Tibial artery (tissue), 4 donors: Measurements from ENCODE around the gene DHRS4.
"Not testable (repeated sequence)": the region's sequence is repeated elsewhere in the genome, so short reads cannot be mapped to it uniquely, and the experiment has no call there.

Experiments used
- DNase-seq, 2 donors: peaks; one replicate each; pipeline ENCODE4 v3.0.0-alpha.2; 2019
- H3K27ac ChIP-seq, 2 donors: fragments of 200-600 bp; sonication (generic) in 1 of 2; 1 replicate in 1 of 2; 2 replicates in 1 of 2; pipeline ENCODE4 v1.5.1; 2018 to 2019; ENCODE audit warnings: mild to moderate bottlenecking in 1 of 2
- H3K27me3 ChIP-seq, 2 donors: fragments of 200-600 bp; sonication (generic) in 1 of 2; one replicate each; pipeline versions ENCODE4 v1.5.1 to v1.6.0; 2016 to 2019
- H3K36me3 ChIP-seq, 3 donors: fragments of 200-600 bp; sonication (generic) in 2 of 3; one replicate each; pipeline ENCODE4 v1.5.1; 2016 to 2019; ENCODE audit warnings: mild to moderate bottlenecking in 2 of 3
- H3K4me1 ChIP-seq, 4 donors: fragments of 200-600 bp; sonication (generic) in 2 of 4; 1 replicate in 3 of 4; 2 replicates in 1 of 4; pipeline ENCODE4 v1.5.1; 2016 to 2019
- H3K4me3 ChIP-seq, 2 donors: fragments of 200-600 bp; sonication (generic) in 1 of 2; 1 replicate in 1 of 2; 2 replicates in 1 of 2; pipeline ENCODE4 v1.5.1; 2018 to 2019; ENCODE audit warnings: mild to moderate bottlenecking in 2 of 2
- H3K9me3 ChIP-seq, 3 donors: fragments of 200-600 bp; sonication (generic) in 1 of 3; one replicate each; pipeline ENCODE4 v1.5.1; 2016 to 2019
- CTCF ChIP-seq, 2 experiments: fragments of 200-600 bp in 1 of 2; fragments of 450-650 bp in 1 of 2; IDR thresholded peaks; one replicate each; pipeline ENCODE4 v1.5.1; 2017 to 2019; ENCODE audit warnings: antibody characterized with exemption in 2 of 2, mild to moderate bottlenecking in 1 of 2, moderate library complexity in 1 of 2
- intact Hi-C: fragments of 100-400 bp; cut with DNase I; formaldehyde crosslinking; loops from one replicate; pipeline ENCODE4 v1.15.0; 2023; ENCODE audit warnings: low total_unique reads

The DHRS4 gene

GRCh38 chr14:23951590-23952201, 1.9 kb upstream of the DHRS4 start:
- Histone ChIP-seq H3K9me3 (peaks cover 0 to 3% (median 0%) of the 10 kb centered on the region in 3 donors), H3K27ac (no peak overlapping the region), H3K4me3 (no peak overlapping the region), H3K27me3 (no peaks in the 10 kb centered on the region), H3K36me3 (peaks cover 0 to 6% (median 0%) of the 10 kb centered on the region in 3 donors), H3K4me1 (peaks cover 0 to 31% (median 18%) of the 10 kb centered on the region in 4 donors)
- no peak for DNase-seq
- intact Hi-C loops = no loop called here
- no peak for TF ChIP-seq CTCF (IDR thresholded peaks at IDR 0.05)

DNA sequence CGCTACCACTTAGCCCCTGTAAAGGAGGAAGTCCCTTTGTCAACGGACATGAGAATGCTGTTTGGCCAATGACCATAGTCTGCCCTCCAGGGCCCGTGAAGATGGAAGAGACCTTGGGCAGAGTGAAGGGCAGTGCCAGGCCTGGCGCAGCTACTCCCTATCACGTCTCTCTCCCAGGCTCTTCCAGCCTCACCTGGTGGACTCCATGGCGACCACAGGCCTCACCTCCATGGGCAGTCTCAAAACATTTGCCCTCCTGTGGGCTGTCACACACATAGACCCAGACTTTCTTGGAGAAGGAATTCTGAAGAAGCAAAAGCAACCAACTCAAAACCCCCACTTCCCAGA, 480 bp upstream of the DHRS4 start:
- intact Hi-C loops, DNase-seq, H3K9me3 ChIP-seq, H3K27me3 ChIP-seq, H3K36me3 ChIP-seq: not testable (repeated sequence)
- H3K4me3 ChIP-seq = peak overlapping the region; percentile 62 to 66
- H3K27ac ChIP-seq = peak overlapping the region; percentile 76 to 85
- H3K4me1 ChIP-seq = peaks cover 0 to 31% (median 18%) of the 10 kb centered on the region in 4 donors

DNA sequence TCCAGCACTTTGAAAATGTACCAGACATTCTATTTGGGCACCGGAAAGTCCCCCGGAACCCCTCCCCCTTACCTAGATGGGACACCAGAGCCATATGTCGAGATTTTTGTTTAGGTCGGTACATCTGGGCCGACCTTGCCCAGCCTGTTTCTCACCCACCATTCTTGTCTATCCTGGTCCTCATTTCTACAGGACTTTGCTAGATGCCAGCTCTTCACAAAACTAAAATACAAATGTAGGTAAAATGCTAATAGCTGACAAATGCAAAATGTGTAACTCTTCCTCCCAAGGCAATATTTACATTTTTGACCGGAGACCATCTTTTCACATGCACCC, 677 bp downstream of the DHRS4 start:
- H3K36me3 ChIP-seq, DNase-seq, H3K27me3 ChIP-seq, intact Hi-C loops, H3K9me3 ChIP-seq: not testable (repeated sequence)
- Histone ChIP-seq H3K4me1 (peaks cover 0 to 31% (median 18%) of the 10 kb centered on the region in 4 donors), H3K4me3 (peak overlapping the region; percentile 62 to 66), H3K27ac (peak overlapping the region; percentile 76 to 85)

- H3K36me3 ChIP-seq, H3K9me3 ChIP-seq, H3K27ac ChIP-seq, intact Hi-C loops, H3K4me3 ChIP-seq, DNase-seq, H3K27me3 ChIP-seq: not testable (repeated sequence)
- H3K4me1 ChIP-seq = peaks cover 0 to 31% (median 18%) of the 10 kb centered on the region in 4 donors
Observed at GRCh38 chr14:23954965-23955364, 1.4 kb downstream of the DHRS4 start.

- H3K4me1 ChIP-seq = peaks cover 0 to 31% (median 18%) of the 10 kb centered on the region in 4 donors
- DNase-seq, H3K4me3 ChIP-seq, H3K9me3 ChIP-seq, H3K27ac ChIP-seq, intact Hi-C loops, H3K27me3 ChIP-seq, H3K36me3 ChIP-seq: not testable (repeated sequence)
Observed at GRCh38 chr14:23955811-23956210, 2.2 kb downstream of the DHRS4 start.

- H3K27ac ChIP-seq, intact Hi-C loops: not testable (repeated sequence)
- H3K4me1 ChIP-seq = peaks cover 0 to 15% (median 10%) of the 10 kb centered on the region in 4 donors
Observed at GRCh38 chr14:23957913-23958569, 4.5 kb downstream of the DHRS4 start.

GRCh38 chr14:23960899-23961298, 7.3 kb downstream of the DHRS4 start:
- H3K27ac ChIP-seq = not testable (repeated sequence)

More at GRCh38 chr14:23957913-23958569, 4.5 kb downstream of the DHRS4 start:
- DNase-seq, H3K9me3 ChIP-seq, H3K4me3 ChIP-seq, H3K27me3 ChIP-seq, H3K36me3 ChIP-seq: not testable (repeated sequence)

DNA sequence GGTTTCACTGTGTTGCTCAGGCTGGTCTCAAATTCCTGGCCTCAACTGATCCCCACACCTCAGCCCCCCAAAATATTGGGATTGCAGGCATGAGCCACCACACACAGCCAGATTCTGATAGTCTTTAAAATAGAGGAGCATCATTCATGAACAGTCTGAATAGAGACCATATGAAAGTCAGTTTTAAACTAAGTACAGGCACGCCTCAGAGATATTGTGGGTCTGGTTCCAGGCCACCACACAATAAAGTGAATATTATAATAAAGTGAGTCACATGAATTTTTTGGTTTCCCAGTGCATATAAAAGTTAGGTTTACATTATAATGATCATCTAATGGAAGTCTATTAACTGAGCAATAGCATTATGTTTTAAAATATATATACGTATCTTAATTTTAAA, 8.1 kb downstream of the DHRS4 start:
- H3K27me3 ChIP-seq, H3K36me3 ChIP-seq, H3K27ac ChIP-seq, DNase-seq, H3K4me3 ChIP-seq, intact Hi-C loops, H3K9me3 ChIP-seq, H3K4me1 ChIP-seq: not testable (repeated sequence)

More at GRCh38 chr14:23960899-23961298, 7.3 kb downstream of the DHRS4 start:
- intact Hi-C loops, H3K4me3 ChIP-seq, H3K4me1 ChIP-seq, H3K27me3 ChIP-seq, H3K36me3 ChIP-seq, H3K9me3 ChIP-seq, DNase-seq: not testable (repeated sequence)

DNA sequence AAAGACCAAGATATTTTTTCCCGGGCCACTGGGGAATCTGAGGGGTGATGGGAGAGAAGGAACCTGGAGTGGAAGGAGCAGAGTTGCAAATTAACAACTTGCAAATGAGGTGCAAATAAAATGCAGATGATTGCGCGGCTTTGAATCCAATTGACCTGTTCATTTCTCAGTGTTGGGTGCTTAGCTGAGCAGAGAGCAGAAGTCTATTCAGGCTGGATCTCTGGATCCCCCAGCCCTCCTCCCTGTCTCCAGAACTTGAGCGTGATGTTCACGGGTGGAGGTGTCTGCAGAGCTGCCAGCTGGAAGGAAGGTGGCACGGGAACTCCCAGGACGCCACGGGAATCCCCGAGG, 15.5 kb downstream of the DHRS4 start:
- intact Hi-C loops, DNase-seq, H3K27me3 ChIP-seq, H3K27ac ChIP-seq, H3K9me3 ChIP-seq, H3K36me3 ChIP-seq: not testable (repeated sequence)
- Histone ChIP-seq H3K4me3 (peak overlapping the region in 1 of 2 donors; percentile 53), H3K4me1 (peaks cover 0 to 11% (median 0%) of the 10 kb centered on the region in 4 donors)

DNA sequence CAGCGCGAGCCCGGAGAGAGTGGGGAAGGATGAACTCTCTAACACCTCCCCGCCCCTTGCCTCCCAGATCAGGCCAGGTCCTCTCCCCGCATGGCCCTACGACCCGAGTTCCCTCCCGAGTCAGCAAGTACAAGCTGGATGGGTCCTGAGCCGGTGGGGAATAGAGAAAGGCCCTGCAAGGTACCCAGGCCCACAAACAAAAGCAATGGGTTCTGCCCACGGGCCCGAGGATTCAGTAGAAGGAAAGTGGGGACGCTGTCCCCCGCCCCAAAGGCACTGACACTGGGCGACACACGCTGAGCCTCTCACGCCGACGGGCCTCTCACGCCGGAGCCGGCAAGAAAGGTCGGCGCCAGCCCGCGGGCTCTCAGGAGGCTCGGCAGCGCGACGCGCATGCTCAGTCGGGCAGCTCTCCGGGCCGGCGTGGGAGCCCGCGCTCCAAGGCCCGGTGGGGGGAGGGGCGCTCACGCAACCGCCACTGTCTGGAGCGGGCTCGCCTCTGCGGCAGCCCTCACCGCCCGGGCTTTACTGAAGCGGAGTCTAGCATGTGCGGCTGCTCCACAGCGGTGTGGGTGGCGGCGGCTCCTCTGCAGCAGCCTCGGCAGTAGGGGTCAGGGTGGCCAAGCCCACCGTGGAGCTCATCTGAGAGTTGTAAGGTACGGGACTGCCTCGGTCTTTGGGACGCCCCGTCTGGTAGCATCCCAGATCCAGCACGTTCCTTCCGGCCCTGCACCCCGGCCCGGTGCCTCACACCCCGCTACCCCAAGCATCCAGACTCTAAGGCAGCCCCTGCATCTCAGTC, 16.1 kb downstream of the DHRS4 start:
- intact Hi-C loops, H3K27me3 ChIP-seq, H3K36me3 ChIP-seq, DNase-seq, H3K9me3 ChIP-seq: not testable (repeated sequence)
- H3K4me3 ChIP-seq = peak overlapping the region; percentile 35 to 53
- H3K4me1 ChIP-seq = peaks cover 0 to 11% (median 0%) of the 10 kb centered on the region in 4 donors
- H3K27ac ChIP-seq = peak overlapping the region; percentile 41 to 46

- H3K27ac ChIP-seq, H3K27me3 ChIP-seq, DNase-seq, intact Hi-C loops, H3K36me3 ChIP-seq, H3K9me3 ChIP-seq: not testable (repeated sequence)
- H3K4me1 ChIP-seq = peaks cover 0 to 11% (median 0%) of the 10 kb centered on the region in 4 donors
- peak overlapping the region in 1 of 2 donors; percentile 35 for H3K4me3 ChIP-seq
Observed at GRCh38 chr14:23970283-23970659, 16.7 kb downstream of the DHRS4 start.

DNA sequence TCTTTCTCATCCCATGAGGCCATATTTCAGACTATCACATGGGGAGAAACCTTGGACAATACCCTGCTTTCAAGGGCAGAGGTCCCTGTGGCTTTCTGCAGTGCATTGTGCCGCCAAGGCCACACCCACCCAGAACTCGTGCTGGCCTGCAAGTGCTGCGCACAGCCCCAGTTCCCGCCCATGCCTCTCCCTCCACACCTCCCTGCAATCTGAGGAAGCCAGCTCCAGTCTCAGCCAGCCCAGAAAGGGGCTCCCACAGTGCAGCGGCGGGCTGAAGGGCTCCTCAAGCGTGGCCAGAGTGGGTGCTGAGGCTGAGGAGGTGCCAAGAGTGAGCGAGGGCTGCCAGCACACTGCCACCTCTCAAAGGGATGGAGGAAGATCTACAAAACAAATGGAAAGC, 19.6 kb downstream of the DHRS4 start:
- H3K4me3 ChIP-seq, DNase-seq: not testable (repeated sequence)
- intact Hi-C loops = loop anchor here (2.0 kb wide), 1 partner anchor 44 kb away; no protein-coding TSS in a partner anchor

GRCh38 chr14:23974041-23974440, 20.5 kb downstream of the DHRS4 start:
- H3K4me3 ChIP-seq, DNase-seq, H3K27me3 ChIP-seq, intact Hi-C loops, H3K27ac ChIP-seq, H3K36me3 ChIP-seq, H3K9me3 ChIP-seq, H3K4me1 ChIP-seq: not testable (repeated sequence)

More for the DNA sequence above, 19.6 kb downstream of the DHRS4 start:
- H3K9me3 ChIP-seq, H3K27me3 ChIP-seq, H3K36me3 ChIP-seq, H3K27ac ChIP-seq: not testable (repeated sequence)
- peaks cover 0 to 11% (median 0%) of the 10 kb centered on the region in 4 donors for H3K4me1 ChIP-seq
